Activated T-cell treated with anti-CD3 and anti-CD28 coated beads, Interleukin-2, amount 50 U/mL, for 48 hours (primary cell): Measurements from ENCODE around the gene SNRNP35.
A peak's percentile ranks its signal among the peaks of the same experiment; 100 is the strongest.
"Not testable (repeated sequence)": the region's sequence is repeated elsewhere in the genome, so short reads cannot be mapped to it uniquely, and the experiment has no call there.

Source experiments
- DNase-seq, 2 experiments: peaks; one replicate each; pipeline ENCODE4 v3.0.0-alpha.2; 2020

The SNRNP35 gene

GRCh38 chr12:123457980-123458779 lies at the start of gene SNRNP35:
Gene SNRNP35 (plus strand): TSS chr12:123458139. CDS start chr12:123465541, 7,402 bp downstream.
- DNase-seq = peak; percentile 87

GRCh38 chr12:123408619-123409018 lies 49.3 kb upstream of the SNRNP35 start:
- not testable (repeated sequence) for DNase-seq

GRCh38 chr12:123409284-123410040 lies 48.5 kb upstream of the SNRNP35 start:
- not testable (repeated sequence) for DNase-seq

GRCh38 chr12:123410041-123410412 lies 47.9 kb upstream of the SNRNP35 start:
- no peak for DNase-seq

- no peak for DNase-seq
Observed at GRCh38 chr12:123421314-123421713, 36.6 kb upstream of the SNRNP35 start.

- peak; percentile 29 to 35 for DNase-seq
Observed at GRCh38 chr12:123427036-123427769, 30.7 kb upstream of the SNRNP35 start.

- no peak for DNase-seq
Observed at GRCh38 chr12:123428591-123428990, 29.3 kb upstream of the SNRNP35 start.

GRCh38 chr12:123429101-123429500 lies 28.8 kb upstream of the SNRNP35 start:
- not testable (repeated sequence) for DNase-seq

- peak in 1 of 2 experiments; percentile 49 for DNase-seq
Observed at GRCh38 chr12:123431951-123432817, 25.8 kb upstream of the SNRNP35 start.

GRCh38 chr12:123433615-123434014 lies 24.3 kb upstream of the SNRNP35 start:
- no peak for DNase-seq

GRCh38 chr12:123435636-123436016 lies 22.3 kb upstream of the SNRNP35 start:
- no peak for DNase-seq

GRCh38 chr12:123436017-123436964 lies 21.6 kb upstream of the SNRNP35 start, which contains the start of gene RILPL2:
Gene RILPL2 (minus strand): TSS chr12:123436684. CDS start chr12:123436420, 264 bp downstream.
- peak; percentile 93 to 96 for DNase-seq

- DNase-seq = no peak
Observed at GRCh38 chr12:123441523-123442164, 16.3 kb upstream of the SNRNP35 start.

GRCh38 chr12:123442774-123443173 lies 15.2 kb upstream of the SNRNP35 start:
- no peak for DNase-seq

- DNase-seq = no peak
Observed at GRCh38 chr12:123444092-123445026, 13.6 kb upstream of the SNRNP35 start.

GRCh38 chr12:123445388-123446332 lies 12.3 kb upstream of the SNRNP35 start:
- DNase-seq = no peak

- DNase-seq = no peak
Observed at GRCh38 chr12:123446333-123446713, 11.6 kb upstream of the SNRNP35 start.

- no peak for DNase-seq
Observed at GRCh38 chr12:123449249-123449733, 8.6 kb upstream of the SNRNP35 start.
